Trophoblast cell (in vitro differentiated cells and primary cell): ENCODE measurements around the gene OGA.
"Not testable (repeated sequence)": the region's sequence is repeated elsewhere in the genome, so short reads cannot be mapped to it uniquely, and the experiment has no call there.

Experiments used
- DNase-seq, 2 donors: peaks; one replicate each; pipeline ENCODE4 v3.0.0-alpha.2; 2016
- H2AFZ ChIP-seq: 2 replicates; pipeline ENCODE4 v1.6.1; 2013; ENCODE audit warnings: low read length, moderate library complexity, mild to moderate bottlenecking; ENCODE audit not compliant: insufficient read depth, poor library complexity
- H2AK5ac ChIP-seq: 2 replicates; pipeline ENCODE4 v1.6.1; 2013; ENCODE audit warnings: mild to moderate bottlenecking, low read length
- H2BK120ac ChIP-seq: 2 replicates; pipeline ENCODE4 v1.6.1; 2013; ENCODE audit warnings: low read length, mild to moderate bottlenecking, moderate library complexity; ENCODE audit not compliant: insufficient read depth, poor library complexity
- H2BK12ac ChIP-seq: 2 replicates; pipeline ENCODE4 v1.6.1; 2013; ENCODE audit warnings: mild to moderate bottlenecking, low read length, moderate library complexity
- H2BK5ac ChIP-seq: 2 replicates; pipeline ENCODE4 v1.6.1; 2013; ENCODE audit warnings: low read length, low read depth, moderate library complexity, mild to moderate bottlenecking; ENCODE audit not compliant: poor library complexity
- H3K14ac ChIP-seq: 2 replicates; pipeline ENCODE4 v1.6.1; 2013; ENCODE audit warnings: mild to moderate bottlenecking, low read length
- H3K18ac ChIP-seq: 2 replicates; pipeline ENCODE4 v1.6.1; 2013; ENCODE audit warnings: mild to moderate bottlenecking, low read length
- H3K23ac ChIP-seq: 2 replicates; pipeline ENCODE4 v1.6.1; 2013; ENCODE audit warnings: low read length
- H3K27ac ChIP-seq: 2 replicates; pipeline ENCODE4 v1.5.1; 2013; ENCODE audit warnings: low read depth, mild to moderate bottlenecking, inconsistent platforms, low read length, moderate library complexity
- H3K27me3 ChIP-seq: 2 replicates; pipeline ENCODE4 v1.6.1; 2013; ENCODE audit warnings: inconsistent platforms, mild to moderate bottlenecking, low read length, moderate library complexity; ENCODE audit not compliant: insufficient read depth
- H3K36me3 ChIP-seq, 2 experiments: 1 replicate in 1 of 2; 2 replicates in 1 of 2; pipeline ENCODE4 v1.6.1; 2013; ENCODE audit warnings: low read length in 2 of 2, mild to moderate bottlenecking in 2 of 2, moderate library complexity in 1 of 2; ENCODE audit not compliant: insufficient read depth in 2 of 2, control insufficient read depth in 1 of 2
- H3K4ac ChIP-seq: 2 replicates; pipeline ENCODE4 v1.6.1; 2013; ENCODE audit warnings: low read depth, mild to moderate bottlenecking, low read length, moderate library complexity
- H3K4me1 ChIP-seq, 2 experiments: 1 replicate in 1 of 2; 2 replicates in 1 of 2; pipeline ENCODE4 v1.6.1; 2013; ENCODE audit warnings: low read length in 2 of 2, mild to moderate bottlenecking in 2 of 2, moderate library complexity in 1 of 2; ENCODE audit not compliant: insufficient read depth in 2 of 2, control insufficient read depth in 1 of 2
- H3K4me2 ChIP-seq: 2 replicates; pipeline ENCODE4 v1.6.1; 2013; ENCODE audit warnings: inconsistent platforms, mild to moderate bottlenecking, low read length, moderate library complexity
- H3K4me3 ChIP-seq: 2 replicates; pipeline ENCODE4 v1.5.1; 2013; ENCODE audit warnings: mild to moderate bottlenecking, low read depth, low read length, inconsistent platforms
- H3K79me1 ChIP-seq: one replicate; pipeline ENCODE4 v1.6.1; 2013; ENCODE audit warnings: low read length
- H3K79me2 ChIP-seq: 2 replicates; pipeline ENCODE4 v1.6.1; 2013; ENCODE audit warnings: low read length, mild to moderate bottlenecking; ENCODE audit not compliant: control insufficient read depth, insufficient read depth, poor library complexity
- H3K9ac ChIP-seq: 2 replicates; pipeline ENCODE4 v1.6.1; 2013; ENCODE audit warnings: mild to moderate bottlenecking, low read length
- H3K9me3 ChIP-seq: 2 replicates; pipeline ENCODE4 v1.6.1; 2013; ENCODE audit warnings: low read depth, mild to moderate bottlenecking, control low read depth, inconsistent platforms, low read length; ENCODE audit not compliant: insufficient read depth
- H4K12ac ChIP-seq: 2 replicates; pipeline ENCODE4 v1.6.1; 2013; ENCODE audit warnings: low read depth, mild to moderate bottlenecking, low read length, moderate library complexity
- H4K8ac ChIP-seq: 2 replicates; pipeline ENCODE4 v1.6.1; 2013; ENCODE audit warnings: low read depth, mild to moderate bottlenecking, low read length, moderate library complexity
- H4K91ac ChIP-seq: one replicate; pipeline ENCODE4 v1.6.1; 2013; ENCODE audit warnings: low read depth, mild to moderate bottlenecking, low read length, moderate library complexity
- WGBS: extraction: QIAGEN DNeasy Blood & Tissue Kit; methylation state at CpG from one replicate; pipeline ENCODE4 v1.1.7; 2013; ENCODE audit warnings: missing lambda C conversion rate; ENCODE audit not compliant: insufficient read length, insufficient coverage; ENCODE audit errors: extremely low coverage; 5-methylcytosine and 5-hydroxymethylcytosine counted together

The OGA gene

GRCh38 chr10:101789686-101790085, 28.6 kb downstream of the OGA start:
- no CpG with 5 or more reads among the region's 7 CpGs for WGBS
- Histone ChIP-seq H3K79me2 (no peaks in the 10 kb centered on the region), H3K9me3 (no peaks in the 10 kb centered on the region), H3K4me1 (no peaks in the 10 kb centered on the region), H4K91ac (no peak overlapping the region), H2BK12ac (no peak overlapping the region), H3K9ac (no peak overlapping the region), H4K8ac (no peak overlapping the region), H2AFZ (no peak overlapping the region), H3K4ac (no peak overlapping the region), H3K4me3 (no peak overlapping the region), H3K27me3 (no peaks in the 10 kb centered on the region), H3K27ac (no peak overlapping the region), H2BK120ac (no peak overlapping the region), H3K23ac (no peak overlapping the region), H3K36me3 (peaks cover 37 to 57% of the 10 kb centered on the region in 2 experiments), H3K4me2 (no peak overlapping the region), H3K14ac (no peak overlapping the region), H3K79me1 (no peaks in the 10 kb centered on the region), H2AK5ac (no peak overlapping the region), H4K12ac (no peak overlapping the region), H3K18ac (no peak overlapping the region), H2BK5ac (no peak overlapping the region)
- DNase-seq: no peak

GRCh38 chr10:101789231-101789630, 29.0 kb downstream of the OGA start:
- H3K4me1 ChIP-seq, H3K9ac ChIP-seq, H3K9me3 ChIP-seq, H4K12ac ChIP-seq, H3K79me2 ChIP-seq, H3K27me3 ChIP-seq, H3K23ac ChIP-seq, H3K14ac ChIP-seq, H4K91ac ChIP-seq, H2BK120ac ChIP-seq, DNase-seq, H2BK5ac ChIP-seq, H3K79me1 ChIP-seq, H2BK12ac ChIP-seq, H3K18ac ChIP-seq, H2AK5ac ChIP-seq, H3K4ac ChIP-seq, H2AFZ ChIP-seq, H3K4me2 ChIP-seq, H3K27ac ChIP-seq, H4K8ac ChIP-seq, H3K4me3 ChIP-seq: not testable (repeated sequence)
- peaks cover 37 to 57% of the 10 kb centered on the region in 2 experiments for H3K36me3 ChIP-seq
- WGBS: no CpG with 5 or more reads among the region's 9 CpGs

- Histone ChIP-seq H3K18ac (no peak overlapping the region), H3K23ac (no peak overlapping the region), H3K4me2 (no peak overlapping the region), H2AK5ac (no peak overlapping the region), H4K8ac (no peak overlapping the region), H3K79me2 (no peaks in the 10 kb centered on the region), H3K14ac (no peak overlapping the region), H3K4me1 (peaks cover 6 to 11% of the 10 kb centered on the region in 2 experiments), H3K4ac (no peak overlapping the region), H3K79me1 (peaks cover 2% of the 10 kb centered on the region), H2BK5ac (no peak overlapping the region), H3K27ac (no peak overlapping the region), H3K9me3 (peaks cover 1% of the 10 kb centered on the region), H3K36me3 (peaks cover 29 to 35% of the 10 kb centered on the region in 2 experiments), H2BK12ac (no peak overlapping the region), H4K12ac (no peak overlapping the region), H2AFZ (no peak overlapping the region), H3K9ac (no peak overlapping the region), H3K4me3 (no peak overlapping the region), H3K27me3 (no peaks in the 10 kb centered on the region), H2BK120ac (no peak overlapping the region), H4K91ac (no peak overlapping the region)
- no peak for DNase-seq
- WGBS: no CpG with 5 or more reads among the region's 2 CpGs
These were observed 32.4 kb downstream of the OGA start for GRCh38 chr10:101785801-101786200.

GRCh38 chr10:101784558-101784957, 33.7 kb downstream of the OGA start:
- 100% methylated on average over 1 of the region's 2 CpGs for WGBS
- H3K4me1 ChIP-seq: peaks cover 12 to 18% of the 10 kb centered on the region in 2 experiments
- H2AFZ ChIP-seq: no peak overlapping the region
- H4K12ac ChIP-seq: no peak overlapping the region
- peaks cover 2% of the 10 kb centered on the region for H3K79me1 ChIP-seq
- no peak for DNase-seq
- H3K79me2 ChIP-seq: no peaks in the 10 kb centered on the region
- H3K23ac ChIP-seq: no peak overlapping the region
- H3K9me3 ChIP-seq: peaks cover 3% of the 10 kb centered on the region
- H4K8ac ChIP-seq: no peak overlapping the region
- no peak overlapping the region for H4K91ac ChIP-seq
- no peak overlapping the region for H2BK120ac ChIP-seq
- H2AK5ac ChIP-seq: no peak overlapping the region
- H3K4ac ChIP-seq: no peak overlapping the region
- no peak overlapping the region for H3K14ac ChIP-seq
- H3K27me3 ChIP-seq: peaks cover 2% of the 10 kb centered on the region
- no peak overlapping the region for H3K27ac ChIP-seq
- peaks cover 23 to 30% of the 10 kb centered on the region in 2 experiments for H3K36me3 ChIP-seq
- H2BK12ac ChIP-seq: no peak overlapping the region
- H3K4me3 ChIP-seq: no peak overlapping the region
- no peak overlapping the region for H3K4me2 ChIP-seq
- no peak overlapping the region for H3K18ac ChIP-seq
- no peak overlapping the region for H2BK5ac ChIP-seq
- H3K9ac ChIP-seq: no peak overlapping the region
